ENCODE data around the gene EWSR1.

DNA sequence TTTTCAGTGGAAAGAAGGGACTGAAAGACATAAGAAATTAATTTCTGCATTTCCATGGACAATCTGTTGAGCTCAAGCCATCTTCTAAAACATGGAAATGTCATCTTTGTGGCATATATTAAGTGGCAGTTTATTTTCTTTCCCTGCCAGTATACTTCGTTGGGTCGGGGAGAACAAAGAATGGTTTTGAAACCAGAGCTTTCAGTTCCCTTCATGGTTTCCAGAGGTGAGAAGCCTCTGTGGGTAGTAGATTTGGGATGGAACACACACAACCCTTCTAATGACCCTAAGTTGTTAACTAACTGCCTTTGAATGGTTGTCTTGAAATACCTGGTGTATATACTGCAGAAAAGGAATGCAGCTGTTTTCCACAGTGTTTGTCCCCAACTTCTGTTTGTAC is 20.8 kb downstream of the EWSR1 start:
- TF ChIP-seq CTCF (IDR thresholded peaks at IDR 0.05), result no peak
- no peak for TF ChIP-seq EZH2 (IDR thresholded peaks at IDR 0.05; ENCODE audit: borderline replicate concordance, insufficient read depth, low read depth, low read length, poor library complexity, severe bottlenecking)

All from B cell (primary cell).